ENCODE data around the gene MNX1. TPM values are rescaled to one million over a fixed set of nuclear protein-coding genes. Genes with fewer than 3 reads are reported as not detected.

MNX1 gene
- total and polyA plus RNA-seq, 4 donors: 0.08 TPM; not detected in 3

- H3K9me3 ChIP-seq (ENCODE audit: control insufficient read depth in 4 of 4, low read length in 3 of 4): no peaks in the 10 kb centered on the region
- H3K9ac ChIP-seq (ENCODE audit: low read depth in 1 of 2, low read length in 2 of 2): no peak overlapping the region
- no peaks in the 10 kb centered on the region for H3K4me1 ChIP-seq (ENCODE audit: control insufficient read depth in 4 of 4, insufficient read depth in 4 of 4, low read length in 3 of 4)
- no peak overlapping the region for H3K27ac ChIP-seq (ENCODE audit: low read depth in 1 of 2, low read length in 2 of 2)
- WGBS: 70% methylated on average over 12 of the region's 12 CpGs
- no peaks in the 10 kb centered on the region for H3K36me3 ChIP-seq (ENCODE audit: control insufficient read depth in 4 of 4, insufficient read depth in 3 of 4, low read depth in 1 of 4, low read length in 3 of 4)
- TF ChIP-seq RXRA (IDR thresholded peaks at IDR 0.05) (no peak), REST (IDR thresholded peaks at IDR 0.05) (no peak)
- H3K4me3 ChIP-seq (ENCODE audit: low read depth in 1 of 3, low read length in 3 of 3): no peak overlapping the region
- no peak for DNase-seq (ENCODE audit: low spot score)
- H3K27me3 ChIP-seq (ENCODE audit: control insufficient read depth in 4 of 4, insufficient read depth in 4 of 4, low read length in 3 of 4): no peaks in the 10 kb centered on the region
These were observed 33.3 kb upstream of the MNX1 start for GRCh38 chr7:157043745-157044144.

GRCh38 chr7:157041514-157042277, 31.2 kb upstream of the MNX1 start:
- Histone ChIP-seq H3K4me3 (ENCODE audit: low read depth in 1 of 3, low read length in 3 of 3) (no peak overlapping the region), H3K9me3 (ENCODE audit: control insufficient read depth in 4 of 4, low read length in 3 of 4) (no peaks in the 10 kb centered on the region), H3K27me3 (ENCODE audit: control insufficient read depth in 4 of 4, insufficient read depth in 4 of 4, low read length in 3 of 4) (no peaks in the 10 kb centered on the region), H3K4me1 (ENCODE audit: control insufficient read depth in 4 of 4, insufficient read depth in 4 of 4, low read length in 3 of 4) (no peaks in the 10 kb centered on the region), H3K27ac (ENCODE audit: low read depth in 1 of 2, low read length in 2 of 2) (no peak overlapping the region), H3K9ac (ENCODE audit: low read depth in 1 of 2, low read length in 2 of 2) (no peak overlapping the region), H3K36me3 (ENCODE audit: control insufficient read depth in 4 of 4, insufficient read depth in 3 of 4, low read depth in 1 of 4, low read length in 3 of 4) (no peaks in the 10 kb centered on the region)
- no peak for DNase-seq (ENCODE audit: low spot score)
- TF ChIP-seq JUND (IDR thresholded peaks at IDR 0.05): no peak
- no peak for TF ChIP-seq HNF4A (conservative IDR thresholded peaks at IDR 0.05)
- no peak for TF ChIP-seq YY1 (IDR thresholded peaks at IDR 0.05)
- no peak for TF ChIP-seq ZBTB33 (IDR thresholded peaks at IDR 0.05)
- WGBS: 66% methylated on average over 20 of the region's 20 CpGs

GRCh38 chr7:157041004-157041403, 30.5 kb upstream of the MNX1 start:
- no peak for DNase-seq (ENCODE audit: low spot score)

More at GRCh38 chr7:157041004-157041403, 30.5 kb upstream of the MNX1 start:
- TF ChIP-seq YY1 (IDR thresholded peaks at IDR 0.05): no peak
- TF ChIP-seq FOXA2 (IDR thresholded peaks at IDR 0.05): no peak
- TF ChIP-seq GABPA (IDR thresholded peaks at IDR 0.05 in 1 of 2, conservative IDR thresholded peaks at IDR 0.05 in 1 of 2): no peak
- TF ChIP-seq REST (IDR thresholded peaks at IDR 0.05): no peak
- no peak for TF ChIP-seq TAF1 (conservative IDR thresholded peaks at IDR 0.05)
- no peak for TF ChIP-seq NR2F2 (IDR thresholded peaks at IDR 0.05)
- TF ChIP-seq RAD21 (IDR thresholded peaks at IDR 0.05): no peak
- no peak for TF ChIP-seq ZBTB33 (IDR thresholded peaks at IDR 0.05)
- TF ChIP-seq SP1 (IDR thresholded peaks at IDR 0.05): no peak
- TF ChIP-seq JUND (IDR thresholded peaks at IDR 0.05): no peak
- Histone ChIP-seq H3K9ac (ENCODE audit: low read depth in 1 of 2, low read length in 2 of 2) (no peak overlapping the region), H3K9me3 (ENCODE audit: control insufficient read depth in 4 of 4, low read length in 3 of 4) (peaks cover 0 to 3% (median 0%) of the 10 kb centered on the region in 4 donors), H3K4me3 (ENCODE audit: low read depth in 1 of 3, low read length in 3 of 3) (no peak overlapping the region), H3K36me3 (ENCODE audit: control insufficient read depth in 4 of 4, insufficient read depth in 3 of 4, low read depth in 1 of 4, low read length in 3 of 4) (no peaks in the 10 kb centered on the region), H3K27me3 (ENCODE audit: control insufficient read depth in 4 of 4, insufficient read depth in 4 of 4, low read length in 3 of 4) (peaks cover 0 to 1% (median 0%) of the 10 kb centered on the region in 4 donors), H3K27ac (ENCODE audit: low read depth in 1 of 2, low read length in 2 of 2) (no peak overlapping the region), H3K4me1 (ENCODE audit: control insufficient read depth in 4 of 4, insufficient read depth in 4 of 4, low read length in 3 of 4) (no peaks in the 10 kb centered on the region)
- WGBS: 45% methylated on average over 13 of the region's 13 CpGs

All from liver (tissue), 9 donors.